COR-L47 (cell line): ENCODE measurements around the gene MRPL1.
A peak's percentile ranks its signal among the peaks of the same experiment; 100 is the strongest.

Source experiments
- DNase-seq: peaks from one replicate; lab custom pipeline; 2025; lab: John Stamatoyannopoulos, UW

The MRPL1 gene

DNA sequence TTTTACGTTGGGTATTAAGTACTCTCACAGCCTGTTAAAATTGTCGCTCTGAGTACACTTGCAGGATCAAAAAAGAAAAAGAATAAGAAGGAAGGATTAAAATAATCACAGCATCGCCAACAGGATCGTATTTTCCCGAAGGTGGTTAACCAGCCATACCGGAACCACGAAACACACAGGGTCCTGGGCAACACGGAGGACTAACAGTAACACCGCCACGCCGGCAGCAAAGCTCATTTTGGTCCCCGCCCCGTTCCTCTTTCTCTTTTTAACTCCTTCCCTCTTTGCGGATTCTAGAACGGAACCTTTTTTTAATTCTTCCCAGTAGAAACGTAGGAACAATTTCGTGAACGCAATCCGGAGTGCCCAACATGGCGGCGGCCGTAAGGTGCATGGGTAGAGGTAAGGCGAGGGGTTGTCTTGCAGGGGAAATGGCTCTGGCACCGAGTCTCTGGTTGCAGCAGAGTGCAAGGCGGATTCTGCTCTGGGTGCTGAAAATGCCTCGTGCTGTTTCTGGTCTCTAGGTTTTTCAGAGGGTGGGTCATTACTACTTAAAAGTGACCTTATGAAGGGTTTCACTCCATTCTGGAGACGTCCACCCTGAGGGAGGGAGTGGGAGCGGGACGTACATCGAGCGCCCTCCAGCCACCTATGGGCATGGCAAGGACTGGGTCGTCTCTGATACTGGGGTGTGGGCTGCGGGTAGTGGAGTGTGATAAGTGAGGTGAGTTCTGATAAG lies at the start of gene MRPL1:
TSS of gene MRPL1 (plus strand) at position 353 of the 739 bp plus-strand sequence. CDS start at position 372, 19 bp downstream.
- DNase-seq, result peak; percentile 96

DNA sequence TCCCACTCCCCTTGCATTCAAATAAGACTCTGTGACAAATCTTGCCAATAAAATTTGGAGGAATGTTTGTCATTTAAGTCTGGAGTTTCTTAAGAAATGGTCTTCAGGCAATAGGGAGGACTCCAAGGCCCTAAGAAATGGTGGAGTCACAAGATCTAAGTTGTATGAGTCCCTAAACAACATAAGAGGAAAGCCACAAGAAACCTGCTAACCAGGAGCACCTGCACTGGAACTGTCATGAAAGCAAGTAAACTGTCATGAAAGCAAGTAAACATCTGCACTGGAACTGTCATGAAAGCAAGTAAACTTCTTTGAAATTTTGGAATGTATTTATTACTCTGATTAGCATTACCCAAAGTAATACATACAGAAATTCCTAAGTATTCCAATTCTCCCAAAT lies 47.0 kb upstream of the MRPL1 start:
- no peak for DNase-seq

DNA sequence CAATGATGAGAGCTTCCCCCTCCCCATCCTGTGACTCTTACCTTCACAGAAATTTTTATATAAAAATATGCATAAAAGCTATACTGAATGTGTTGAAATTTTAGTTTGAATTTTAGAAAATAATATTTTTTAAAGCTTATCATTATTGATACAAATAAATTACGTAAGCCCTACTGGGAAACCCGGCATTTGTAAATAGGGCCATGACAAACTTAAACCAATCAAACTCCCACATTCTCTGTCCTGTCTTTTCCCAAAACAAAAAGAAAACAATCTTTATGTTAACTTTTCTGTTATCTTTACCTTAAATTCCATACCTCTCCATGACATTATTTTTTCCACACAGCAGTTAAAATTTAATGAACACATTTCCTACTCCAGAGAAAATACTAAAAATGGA lies 46.1 kb upstream of the MRPL1 start:
- no peak for DNase-seq

DNA sequence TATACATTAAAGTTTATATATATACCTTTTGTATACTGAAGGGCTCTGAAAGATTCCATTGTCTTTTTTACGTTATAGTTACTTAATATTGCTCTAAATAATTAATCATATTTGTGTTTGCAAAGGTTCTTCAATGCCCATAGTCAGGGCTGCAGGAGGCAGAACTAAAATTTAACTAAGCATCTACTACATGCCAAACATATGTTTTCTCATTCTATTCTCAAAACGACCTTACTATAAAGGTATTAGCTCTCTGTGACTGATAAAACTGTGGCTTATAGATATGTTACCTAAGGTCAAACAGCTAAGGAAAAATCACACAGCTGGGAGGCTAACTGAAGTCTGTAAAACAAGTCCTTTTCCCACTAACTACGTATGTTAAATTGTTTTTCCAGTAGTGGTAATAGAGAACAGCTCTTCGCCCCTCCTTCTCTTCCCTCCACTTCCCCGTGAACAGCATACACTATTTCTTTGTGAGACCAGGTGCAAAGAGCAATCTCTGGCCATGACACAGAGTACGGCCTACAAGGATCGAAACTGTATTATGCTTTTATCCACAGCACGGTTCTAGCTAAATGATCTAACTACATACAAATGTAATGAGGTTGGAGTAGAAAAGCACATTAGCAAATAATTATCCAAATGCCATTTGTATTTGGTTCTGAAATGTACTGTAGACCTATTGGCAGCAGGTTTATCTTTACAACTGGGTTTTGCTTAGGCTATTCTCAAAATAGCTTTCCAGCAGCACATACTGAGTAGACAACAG lies 45.1 kb upstream of the MRPL1 start:
- DNase-seq, result no peak

DNA sequence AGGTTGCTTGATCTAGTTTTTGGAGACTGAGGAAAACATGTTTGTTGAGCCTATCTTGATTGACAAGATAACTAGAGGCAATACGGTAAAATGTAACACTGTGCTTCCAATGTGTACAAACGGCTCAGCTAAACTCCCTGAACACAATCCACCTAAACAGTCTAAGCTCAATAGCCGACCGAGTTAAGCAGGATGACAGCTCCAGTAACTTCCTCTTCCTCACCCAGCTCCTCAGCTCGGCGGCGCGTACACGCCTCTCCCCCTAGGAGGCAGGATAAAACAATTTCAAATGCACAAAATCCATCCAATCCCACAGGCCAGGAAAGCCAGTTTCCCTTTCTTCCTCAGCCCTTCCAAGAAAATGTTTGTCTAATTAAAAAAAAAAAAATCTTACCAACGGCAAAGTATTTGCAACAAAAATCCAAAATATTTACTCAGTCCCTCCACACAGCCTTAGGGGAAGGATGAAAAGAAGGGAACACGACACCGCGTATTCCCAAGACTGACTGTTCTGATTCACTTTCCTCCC lies 44.5 kb upstream of the MRPL1 start:
- DNase-seq, result peak; percentile 56

DNA sequence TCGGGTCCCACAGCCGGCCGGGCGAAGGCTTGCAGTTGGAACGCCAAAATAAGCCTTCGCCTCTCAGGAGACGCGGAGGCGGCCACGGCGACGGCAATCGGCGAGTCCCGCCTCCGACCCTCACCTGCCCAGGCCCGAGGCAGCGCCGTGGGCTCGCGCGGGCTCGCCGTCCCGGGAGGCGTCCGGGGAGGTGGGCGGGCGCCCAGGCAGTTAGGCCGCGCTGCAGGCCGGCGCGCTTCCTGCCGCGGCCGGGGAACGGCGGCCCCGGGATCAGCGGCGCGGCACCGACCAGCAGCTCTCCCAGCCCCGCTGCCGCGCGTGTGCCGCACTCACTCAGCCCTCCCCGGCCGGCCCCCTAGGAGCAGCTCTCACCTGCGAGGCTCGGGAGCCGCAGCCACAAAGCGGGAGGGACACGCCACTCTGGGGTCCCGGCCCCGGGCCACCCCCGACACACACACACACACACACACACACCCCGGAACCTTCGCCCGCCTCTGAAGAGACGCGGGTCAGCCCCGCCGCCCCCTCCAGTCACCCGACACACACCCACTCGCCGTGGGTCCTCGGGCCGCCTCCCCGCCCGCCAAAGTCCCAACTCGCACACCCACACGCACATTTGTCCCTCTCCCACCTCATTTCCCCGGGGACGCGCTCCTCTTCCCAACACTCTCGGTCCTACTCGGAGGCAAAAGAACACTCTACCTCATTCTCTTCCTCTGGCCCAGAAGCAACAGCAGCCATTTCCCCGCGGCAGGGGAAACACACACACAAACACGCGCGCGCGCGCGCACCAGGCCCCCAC lies 43.8 kb upstream of the MRPL1 start, which contains the start of gene CNOT6L:
TSS of gene CNOT6L (minus strand) at position 767 of the 802 bp plus-strand sequence. CDS start at position 707, 60 bp downstream.
- peak; percentile 38 for DNase-seq

DNA sequence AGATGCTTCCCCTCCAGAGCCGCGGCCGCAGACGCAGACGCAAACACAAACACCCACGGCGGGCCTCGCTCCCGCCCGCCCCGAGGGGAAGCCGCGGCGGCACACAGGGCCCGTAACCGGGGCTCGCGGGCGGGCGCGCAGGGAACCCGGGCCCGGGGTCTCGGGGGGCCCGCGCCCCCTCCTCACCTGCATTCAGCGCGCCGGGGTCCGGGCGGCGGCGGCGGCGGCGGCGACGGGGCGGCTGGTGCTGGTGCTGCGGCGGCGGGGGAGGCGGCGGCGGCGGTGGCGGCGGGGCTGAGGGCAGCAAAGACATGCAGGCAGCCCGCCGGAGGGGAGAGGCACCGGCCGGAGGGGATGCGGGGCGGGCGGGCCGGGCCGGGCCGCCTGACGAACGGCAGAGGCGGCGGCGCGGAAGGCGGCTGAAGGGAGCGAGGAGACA lies 43.2 kb upstream of the MRPL1 start:
- DNase-seq, result no peak

DNA sequence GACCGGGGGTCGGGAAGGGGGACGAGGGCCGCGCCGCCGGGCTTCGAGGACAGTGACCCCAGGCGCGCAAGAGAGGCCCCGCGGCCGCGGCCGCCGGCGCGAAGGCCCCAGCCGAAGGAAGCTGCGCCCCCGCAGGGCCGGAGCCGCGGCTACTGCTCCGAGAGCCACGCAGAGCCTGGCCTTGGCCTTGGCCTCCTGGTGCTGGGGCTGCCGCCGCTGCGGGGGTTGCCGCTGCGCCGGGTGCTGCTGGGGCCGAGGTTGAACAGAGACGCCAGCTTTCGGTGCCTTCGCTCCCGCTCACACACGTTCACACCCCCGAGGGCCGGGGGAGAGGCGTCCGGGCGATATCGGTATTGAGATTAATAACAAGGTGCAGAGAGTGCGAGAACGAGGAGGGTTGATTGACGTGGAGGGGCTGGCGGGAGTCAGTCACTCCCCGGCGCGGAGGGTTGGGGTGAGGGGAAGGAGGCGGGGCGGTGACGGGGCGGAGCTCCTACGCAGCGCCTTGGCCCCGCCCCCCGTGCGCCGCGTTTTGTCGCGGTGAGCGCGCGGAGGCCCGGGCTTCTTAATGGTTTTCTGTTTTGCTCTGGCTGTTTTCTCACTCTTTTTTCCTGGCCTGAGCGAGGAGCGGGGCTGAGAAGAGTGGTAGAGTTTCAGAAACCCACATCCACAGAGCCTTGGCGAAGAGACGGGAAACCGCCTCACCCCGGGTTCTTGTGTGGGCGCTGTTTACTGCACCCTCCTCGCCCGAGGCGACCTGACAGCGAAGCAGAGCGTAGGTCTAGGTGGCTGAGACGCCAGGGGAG lies 42.6 kb upstream of the MRPL1 start:
- DNase-seq, result peak; percentile 93

DNA sequence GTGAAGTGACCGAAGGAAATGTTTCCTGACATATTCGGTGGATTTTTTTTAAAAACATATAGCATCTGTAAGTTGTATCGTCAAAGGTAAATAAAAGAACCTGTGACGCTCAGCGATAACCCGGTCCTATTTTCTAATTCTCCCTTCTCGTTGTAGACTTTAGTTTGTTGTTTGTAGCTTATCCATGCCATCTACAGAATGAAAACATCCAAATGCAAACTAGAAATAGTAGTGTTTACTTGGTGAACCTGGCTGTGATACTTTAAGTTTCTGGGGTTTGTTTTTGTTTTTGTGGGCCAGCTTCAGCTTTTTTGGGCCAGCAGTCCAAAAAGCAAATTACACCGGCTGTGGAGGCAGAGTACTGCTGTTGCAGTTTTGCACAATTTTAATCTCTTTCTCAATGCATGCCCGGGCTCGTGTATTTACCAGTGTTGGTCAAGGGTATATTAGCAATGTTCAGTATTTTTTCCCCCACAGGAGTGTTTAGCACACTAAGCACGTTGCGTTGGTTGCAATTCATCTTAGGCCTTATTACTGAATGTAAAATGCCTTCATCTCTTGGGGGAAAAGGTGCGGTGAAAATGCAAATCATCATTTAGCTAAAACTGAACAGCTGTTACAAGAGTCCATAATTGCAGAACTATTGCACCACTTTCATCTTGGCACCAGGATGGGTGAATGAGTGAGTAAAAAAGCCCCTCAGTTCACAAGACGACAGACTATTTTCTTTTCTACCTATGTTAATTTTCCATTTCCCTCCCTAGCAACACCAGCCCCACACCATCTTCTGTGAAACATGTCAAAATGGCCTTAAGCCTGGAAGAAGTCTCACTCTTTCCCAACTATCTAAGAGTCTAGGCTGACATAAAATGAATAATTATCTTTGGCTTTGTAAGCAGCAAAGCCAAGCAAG lies 41.7 kb upstream of the MRPL1 start:
- no peak for DNase-seq

DNA sequence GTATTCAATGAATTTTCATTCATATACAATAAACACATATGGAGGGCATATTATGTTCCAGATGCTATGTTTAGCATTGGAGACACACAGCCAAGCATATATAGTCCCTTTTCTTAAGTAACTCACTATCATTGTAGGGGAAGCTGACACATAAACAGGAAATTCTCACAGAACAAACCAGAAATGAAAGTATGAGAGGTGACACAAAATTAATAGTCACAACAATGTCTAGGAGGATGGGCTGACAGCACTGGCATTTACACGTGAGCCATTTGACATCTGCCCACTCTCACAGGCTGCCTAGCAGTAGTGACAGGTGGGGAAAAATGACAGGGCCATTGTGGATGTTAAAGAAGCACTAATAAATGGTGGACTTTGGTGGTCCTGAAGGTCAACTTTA lies 40.9 kb upstream of the MRPL1 start:
- DNase-seq, result no peak

DNA sequence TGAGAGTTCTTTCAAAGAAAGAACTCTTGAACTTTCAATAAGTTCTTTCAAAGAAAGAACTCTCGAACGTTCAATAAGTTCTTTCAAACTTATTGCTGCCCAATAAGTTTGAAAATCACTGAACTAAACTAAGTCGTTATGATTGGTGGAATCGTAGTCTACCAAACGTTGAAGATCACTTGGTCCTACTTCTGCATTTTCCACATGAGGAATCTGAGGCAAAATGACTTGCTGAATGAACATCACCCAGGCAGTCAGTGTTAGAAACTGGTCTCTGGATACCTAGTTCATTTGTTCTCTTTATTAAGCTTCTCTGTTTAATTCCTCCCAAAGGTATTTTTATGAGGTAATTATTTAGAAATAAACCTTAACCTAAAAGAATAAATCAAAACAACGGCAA lies 36.4 kb upstream of the MRPL1 start:
- DNase-seq, result no peak

DNA sequence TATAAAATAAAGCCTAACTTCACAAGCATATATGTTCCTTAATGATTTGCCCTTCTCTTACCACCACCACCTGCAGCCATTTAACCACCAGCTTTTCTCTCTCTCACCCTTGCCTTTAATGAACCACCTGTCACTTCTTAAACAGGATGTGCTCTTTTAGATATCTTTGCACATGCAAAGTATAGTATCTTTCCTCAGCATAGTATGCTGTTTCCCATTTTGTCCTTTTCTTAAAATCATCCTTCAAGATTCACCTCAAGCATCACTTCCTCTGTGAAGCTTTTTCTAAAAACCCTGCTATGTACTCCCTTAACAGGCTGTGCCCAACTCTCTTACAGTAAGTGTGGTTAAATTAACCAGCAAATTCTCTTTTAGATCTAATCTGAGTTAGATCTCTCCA lies 35.3 kb upstream of the MRPL1 start:
- no peak for DNase-seq

DNA sequence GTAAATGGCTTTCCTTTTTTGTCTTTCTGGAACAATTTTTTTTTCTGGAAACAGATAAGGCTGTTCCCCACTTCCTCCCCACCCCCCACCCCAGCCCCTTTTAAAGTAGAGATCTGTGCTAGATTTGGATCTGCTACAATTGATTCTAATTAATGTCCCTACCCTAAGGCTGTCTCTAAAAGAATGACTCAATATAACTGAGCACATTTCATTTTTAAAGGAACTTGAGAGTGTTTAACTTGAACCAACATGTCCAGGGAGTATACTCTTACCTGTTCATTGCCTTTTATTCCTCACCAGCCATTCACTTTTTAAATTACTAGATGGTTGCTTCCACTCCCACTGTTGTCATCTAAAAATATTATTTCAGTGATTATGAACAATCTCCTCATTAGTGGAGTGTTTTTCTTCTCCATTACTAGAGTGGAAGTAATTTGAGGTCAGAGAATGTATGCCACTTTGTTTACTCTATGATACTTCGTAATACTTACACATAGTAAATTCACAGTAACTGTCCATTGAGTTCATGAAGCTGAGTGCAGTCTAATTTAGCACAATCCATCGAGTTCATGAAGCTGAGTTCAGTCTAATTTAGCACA lies 29.4 kb upstream of the MRPL1 start:
- DNase-seq, result no peak

DNA sequence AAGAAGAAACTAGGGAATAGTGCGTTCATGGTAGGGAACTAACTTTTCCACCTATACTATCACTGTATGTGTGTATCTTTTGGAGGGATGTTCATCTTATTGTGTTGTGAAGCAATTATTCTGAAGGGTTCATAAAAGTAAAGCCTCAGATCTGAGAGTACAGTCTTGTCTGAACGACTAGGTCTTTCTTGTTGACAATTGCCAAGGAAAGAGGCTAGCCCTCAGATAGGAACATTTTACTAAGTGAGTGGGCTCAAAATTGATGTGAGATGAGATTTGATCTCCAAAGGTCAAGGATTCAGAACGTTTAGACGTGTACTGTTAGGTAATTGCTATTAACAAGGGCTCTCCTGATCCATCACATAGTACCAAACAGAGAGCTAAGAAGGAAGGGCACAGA lies 28.2 kb upstream of the MRPL1 start:
- no peak for DNase-seq

DNA sequence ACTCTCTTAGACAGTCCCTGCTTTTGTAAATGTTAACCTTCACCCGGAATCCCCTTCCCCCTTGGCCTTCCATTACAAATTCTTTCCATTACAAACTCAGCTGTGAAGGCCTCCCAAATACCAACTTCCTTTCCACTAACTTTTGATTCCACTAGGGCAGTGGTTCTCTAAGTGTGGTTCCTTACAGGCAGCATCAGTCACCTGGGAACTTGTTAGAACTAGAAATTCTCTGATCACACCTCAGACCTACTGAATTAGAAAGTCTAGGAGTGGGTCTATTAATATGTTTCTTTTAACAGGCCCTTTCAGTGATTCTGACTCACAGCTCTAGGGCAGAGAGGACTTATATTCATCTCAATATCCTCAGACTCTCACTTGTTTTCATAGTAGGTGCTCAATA lies 19.0 kb upstream of the MRPL1 start:
- no peak for DNase-seq

DNA sequence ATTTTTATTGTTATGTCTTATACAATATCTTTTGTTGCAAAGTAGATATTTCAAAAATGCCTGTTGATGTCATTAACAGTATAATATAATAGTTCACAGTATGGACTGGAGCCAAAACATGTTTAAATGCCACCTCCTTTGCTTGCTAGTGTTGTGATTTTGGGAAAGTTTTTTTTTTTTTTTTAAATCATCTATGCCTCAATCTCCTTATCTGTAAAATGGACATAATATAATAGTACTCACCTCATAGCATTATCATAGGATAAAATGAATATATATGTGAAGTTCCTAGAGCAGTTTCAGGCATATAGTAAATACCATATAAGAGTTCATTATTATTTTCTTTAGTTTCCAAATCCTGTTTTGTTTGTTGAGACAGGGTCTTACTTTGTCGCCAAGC lies 18.3 kb upstream of the MRPL1 start:
- no peak for DNase-seq

DNA sequence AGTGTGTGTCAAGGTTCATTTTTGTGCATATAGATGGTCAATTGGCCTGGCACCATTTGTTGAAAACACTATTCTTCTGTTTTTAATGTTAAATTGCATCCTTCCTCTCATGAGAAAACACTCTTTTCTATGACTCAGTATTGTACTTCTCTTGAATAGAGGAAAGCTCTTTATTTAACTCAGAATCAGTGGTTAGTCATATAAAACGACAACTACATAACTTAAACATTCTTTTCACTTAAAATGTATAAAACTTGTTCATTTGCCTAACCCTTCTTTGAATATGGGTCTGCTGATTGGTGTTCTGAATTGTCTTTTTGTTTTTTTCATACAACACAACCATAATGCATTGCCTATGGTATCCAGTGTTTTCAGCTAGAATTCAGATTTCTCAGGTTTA lies 17.2 kb upstream of the MRPL1 start:
- DNase-seq, result no peak

DNA sequence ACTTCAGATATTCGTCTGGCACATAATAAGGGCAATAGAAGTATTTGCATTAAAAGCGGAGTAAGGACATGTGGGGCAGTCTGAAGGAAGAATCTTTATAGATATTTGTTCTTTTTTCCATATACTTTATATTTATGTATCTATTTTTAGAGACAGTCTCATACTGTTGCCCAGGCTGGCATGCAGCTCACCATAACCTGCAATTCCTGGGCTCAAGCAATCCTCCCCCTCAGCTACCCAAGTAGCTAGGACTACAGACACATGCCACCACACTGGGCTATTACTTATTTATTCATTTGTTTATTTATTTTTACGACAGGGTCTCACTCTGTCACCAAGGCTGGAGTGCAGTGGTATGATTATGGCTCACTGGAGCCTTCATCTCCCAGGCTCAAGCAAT lies 16.7 kb upstream of the MRPL1 start:
- no peak for DNase-seq

DNA sequence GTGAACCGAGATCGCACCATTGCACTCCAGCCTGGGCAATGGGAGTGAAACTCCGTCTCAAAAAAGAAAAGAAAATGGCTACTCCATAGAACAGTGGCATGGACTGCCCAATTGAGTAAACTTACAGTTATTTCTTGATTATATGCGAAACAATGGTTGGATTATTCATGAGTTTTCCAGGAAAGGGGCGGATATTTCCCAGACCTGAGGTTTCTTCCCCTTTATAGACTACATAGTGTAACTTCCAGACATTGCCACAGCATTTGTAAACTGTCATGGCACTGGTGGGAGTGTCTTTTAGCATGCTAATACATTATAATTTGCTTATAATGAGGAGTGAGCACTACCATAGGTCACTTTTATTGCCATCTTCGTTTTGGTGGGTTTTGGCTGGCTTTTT lies 14.1 kb upstream of the MRPL1 start:
- no peak for DNase-seq
